Anterior cingulate cortex (tissue), 58 donors: ENCODE results near the gene CFAP299.
"Not testable (repeated sequence)": the region's sequence is repeated elsewhere in the genome, so short reads cannot be mapped to it uniquely, and the experiment has no call there.

Experiments used
- DNase-seq, 58 donors: peaks; one replicate each; lab custom pipeline; 2025; lab: John Stamatoyannopoulos, UW

Gene CFAP299

GRCh38 chr4:80439294-80440061 is 103.9 kb downstream of the CFAP299 start:
- not testable (repeated sequence) for DNase-seq

GRCh38 chr4:80446248-80446647 is 110.7 kb downstream of the CFAP299 start:
- no peak for DNase-seq

GRCh38 chr4:80446664-80447063 is 111.1 kb downstream of the CFAP299 start:
- no peak for DNase-seq

- DNase-seq, result no peak
These were observed 112.0 kb downstream of the CFAP299 start for GRCh38 chr4:80447493-80447892.

- DNase-seq, result no peak
These were observed 112.5 kb downstream of the CFAP299 start for GRCh38 chr4:80448056-80448455.

- no peak for DNase-seq
These were observed 116.5 kb downstream of the CFAP299 start for GRCh38 chr4:80452055-80452454.

GRCh38 chr4:80452768-80453167 is 117.2 kb downstream of the CFAP299 start:
- no peak for DNase-seq

- DNase-seq, result no peak
These were observed 118.5 kb downstream of the CFAP299 start for GRCh38 chr4:80454040-80454439.

GRCh38 chr4:80454556-80454955 is 119.0 kb downstream of the CFAP299 start:
- no peak for DNase-seq

GRCh38 chr4:80459918-80460473 is 124.5 kb downstream of the CFAP299 start:
- no peak for DNase-seq

- DNase-seq, result no peak
These were observed 125.9 kb downstream of the CFAP299 start for GRCh38 chr4:80461412-80461811.

- DNase-seq, result no peak
These were observed 127.1 kb downstream of the CFAP299 start for GRCh38 chr4:80462621-80463091.

GRCh38 chr4:80463509-80463908 is 128.0 kb downstream of the CFAP299 start:
- DNase-seq, result no peak

- no peak for DNase-seq
These were observed 129.7 kb downstream of the CFAP299 start for GRCh38 chr4:80465238-80465637.

GRCh38 chr4:80465736-80466135 is 130.2 kb downstream of the CFAP299 start:
- no peak for DNase-seq

- no peak for DNase-seq
These were observed 131.1 kb downstream of the CFAP299 start for GRCh38 chr4:80466618-80467017.

- DNase-seq, result no peak
These were observed 136.2 kb downstream of the CFAP299 start for GRCh38 chr4:80471756-80472155.

GRCh38 chr4:80475236-80475635 is 139.7 kb downstream of the CFAP299 start:
- DNase-seq, result no peak

- no peak for DNase-seq
These were observed 140.3 kb downstream of the CFAP299 start for GRCh38 chr4:80475798-80476197.

- DNase-seq, result no peak
These were observed 149.2 kb downstream of the CFAP299 start for GRCh38 chr4:80484712-80485111.

- no peak for DNase-seq
These were observed 151.1 kb downstream of the CFAP299 start for GRCh38 chr4:80486603-80487002.

- no peak for DNase-seq
These were observed 154.3 kb downstream of the CFAP299 start for GRCh38 chr4:80489798-80490197.
